Hepatocyte (in vitro differentiated cells): ENCODE data around the gene SERPINF2. TPM values are rescaled to one million over a fixed set of nuclear protein-coding genes. Genes with fewer than 3 reads are reported as not detected.
A peak's percentile ranks its signal among the peaks of the same experiment; 100 is the strongest.

Source experiments
- DNase-seq: peaks from one replicate; pipeline ENCODE4 v3.0.0-alpha.2; 2016; ENCODE audit warnings: low spot score
- H2AFZ ChIP-seq: fragments of 200-600 bp; sonication (generic); 2 replicates; pipeline ENCODE4 v1.6.0; 2016; ENCODE audit warnings: antibody characterized with exemption, mild to moderate bottlenecking
- H3K27ac ChIP-seq: fragments of 200-600 bp; sonication (generic); 2 replicates; pipeline ENCODE4 v1.5.1; 2016; ENCODE audit warnings: mild to moderate bottlenecking
- H3K27me3 ChIP-seq: fragments of 200-600 bp; sonication (generic); 2 replicates; pipeline ENCODE4 v1.6.1; 2016
- H3K36me3 ChIP-seq: fragments of 200-600 bp; sonication (generic); replicated peaks from 2 replicates; pipeline ENCODE4 v1.5.1; 2016; ENCODE audit warnings: low read depth; ENCODE audit not compliant: insufficient read depth
- H3K4me1 ChIP-seq: fragments of 200-600 bp; sonication (generic); 2 replicates; pipeline ENCODE4 v1.5.1; 2016; ENCODE audit warnings: mild to moderate bottlenecking, moderate library complexity; ENCODE audit not compliant: insufficient read depth
- H3K4me2 ChIP-seq: fragments of 200-600 bp; sonication (generic); 2 replicates; pipeline ENCODE4 v1.6.0; 2016
- H3K4me3 ChIP-seq: fragments of 200-600 bp; sonication (generic); 2 replicates; pipeline ENCODE4 v1.5.1; 2016; ENCODE audit warnings: mild to moderate bottlenecking
- H3K79me2 ChIP-seq: fragments of 200-600 bp; sonication (generic); 2 replicates; pipeline ENCODE4 v1.6.0; 2017; ENCODE audit warnings: mild to moderate bottlenecking
- H3K9me2 ChIP-seq: fragments of 200-600 bp; sonication (generic); replicated peaks from 2 replicates; pipeline ENCODE4 v1.6.0; 2017; ENCODE audit warnings: mild to moderate bottlenecking; ENCODE audit not compliant: insufficient read depth
- H3K9me3 ChIP-seq: fragments of 200-600 bp; sonication (generic); 2 replicates; pipeline ENCODE4 v1.5.1; 2016; ENCODE audit warnings: low read depth, mild to moderate bottlenecking
- H4K20me1 ChIP-seq: fragments of 200-600 bp; sonication (generic); 2 replicates; pipeline ENCODE4 v1.6.0; 2016; ENCODE audit warnings: mild to moderate bottlenecking; ENCODE audit not compliant: insufficient read depth, poor library complexity, severe bottlenecking
- CTCF ChIP-seq: fragments of 200-600 bp; sonication (generic); IDR thresholded peaks from 2 replicates; pipeline ENCODE4 v1.5.1; 2016; ENCODE audit warnings: antibody characterized with exemption, mild to moderate bottlenecking; ENCODE audit not compliant: poor library complexity
- EZH2 ChIP-seq: fragments of 200-600 bp; sonication (generic); IDR thresholded peaks from 2 replicates; pipeline ENCODE4 v1.6.1; 2016; ENCODE audit warnings: antibody characterized with exemption, mild to moderate bottlenecking, borderline replicate concordance
- EZH2phosphoT487 ChIP-seq: fragments of 200-600 bp; sonication (generic); IDR thresholded peaks from one replicate; pipeline ENCODE4 v1.6.1; 2018; ENCODE audit warnings: antibody characterized with exemption, mild to moderate bottlenecking, low read depth, moderate library complexity; ENCODE audit not compliant: unreplicated experiment, severe bottlenecking
- WGBS: methylation state at CpG from one replicate; pipeline ENCODE4 v1.1.6; 2016; ENCODE audit warnings: low lambda C conversion rate; ENCODE audit errors: missing lambda C conversion rate; 5-methylcytosine and 5-hydroxymethylcytosine counted together
- polyA plus RNA-seq: library from polyadenylated mRNA; unstranded; fragments of >200 nt; fragmentation: Nextera tagmentation; extraction: Ambion mirVana; gene quantifications from 2 replicates; pipeline ENCODE4 v1.2.1, GENCODE V29; 2016
- total RNA-seq: library from RNA; depleted of rRNA; stranded (reverse); fragments of >200 nt; gene quantifications from 2 replicates; pipeline ENCODE4 v1.2.3, GENCODE V29; 2014

The SERPINF2 gene
- total and polyA plus RNA-seq, 2 experiments from 2014 or later = 127 to 164 TPM

DNA sequence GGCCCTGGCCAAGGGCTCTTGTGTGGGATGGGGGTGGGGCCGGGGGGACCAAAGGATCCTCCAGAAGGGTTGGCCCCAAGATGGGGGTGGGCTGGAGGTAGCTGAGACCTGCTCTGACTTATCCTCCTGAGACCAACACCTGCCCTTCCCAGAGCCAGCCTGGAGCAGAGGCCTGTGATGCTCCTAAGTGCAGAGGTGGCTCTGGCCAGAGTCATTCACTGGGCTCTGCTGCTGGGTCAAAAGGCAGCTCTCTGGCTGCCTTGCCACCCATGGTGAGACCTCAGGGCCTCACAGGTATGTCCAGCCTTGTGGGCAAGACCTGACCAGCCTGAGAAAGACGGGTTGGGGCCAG, 393 bp downstream of the SERPINF2 start:
- no peak overlapping the region for H3K4me3 ChIP-seq

DNA sequence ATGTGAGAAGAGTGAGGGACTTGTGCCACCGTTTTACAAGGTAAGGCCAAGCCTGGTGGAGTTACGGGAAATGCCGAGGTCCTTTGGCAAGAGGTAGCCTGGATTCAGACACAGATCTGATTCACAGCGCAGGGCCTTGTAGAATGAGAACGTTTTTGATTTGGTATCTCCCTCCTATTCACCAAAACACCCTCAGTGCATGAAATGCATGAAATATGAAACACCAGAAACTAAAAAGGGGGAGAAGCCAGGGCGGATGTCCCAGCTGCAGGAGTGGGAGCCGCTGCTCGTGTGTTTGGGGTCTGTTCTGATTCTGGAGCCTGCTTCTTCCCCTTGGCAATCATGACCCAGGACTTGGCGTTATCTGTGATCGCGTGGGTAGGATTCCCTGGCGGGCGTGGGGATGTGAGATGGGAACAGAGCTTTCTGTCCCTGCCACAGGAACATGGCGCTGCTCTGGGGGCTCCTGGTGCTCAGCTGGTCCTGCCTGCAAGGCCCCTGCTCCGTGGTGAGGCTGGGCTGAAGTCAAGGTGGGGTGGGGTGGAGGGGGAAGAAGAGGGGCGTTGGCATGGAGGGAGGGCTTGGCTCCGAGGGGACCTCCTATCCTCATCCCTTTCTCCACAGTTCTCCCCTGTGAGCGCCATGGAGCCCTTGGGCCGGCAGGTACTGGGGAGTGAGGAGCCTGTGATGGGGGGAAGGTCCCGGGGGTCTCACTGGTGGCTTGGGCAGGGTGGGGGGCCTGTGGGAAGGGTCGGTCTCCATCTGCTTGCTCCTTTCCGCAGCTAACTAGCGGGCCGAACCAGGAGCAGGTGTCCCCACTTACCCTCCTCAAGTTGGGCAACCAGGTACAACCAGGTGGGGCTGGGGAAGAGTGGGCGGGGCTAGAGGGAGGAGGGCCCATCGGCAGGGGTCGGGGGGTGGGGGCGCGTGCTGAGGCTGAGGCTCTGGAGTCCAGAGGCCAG, 2.2 kb downstream of the SERPINF2 start:
- Histone ChIP-seq H3K79me2 (peaks cover 2% of the 10 kb centered on the region), H4K20me1 (no peaks in the 10 kb centered on the region), H2AFZ (no peak overlapping the region), H3K36me3 (no peaks in the 10 kb centered on the region), H3K4me3 (no peak overlapping the region), H3K4me1 (peaks cover 20% of the 10 kb centered on the region), H3K27me3 (no peaks in the 10 kb centered on the region), H3K9me2 (no peaks in the 10 kb centered on the region), H3K27ac (peak overlapping the region; percentile 27), H3K9me3 (no peaks in the 10 kb centered on the region), H3K4me2 (peak overlapping the region; percentile 29)
- no peak for DNase-seq
- no peak for TF ChIP-seq EZH2phosphoT487
- TF ChIP-seq CTCF = no peak
- no peak for TF ChIP-seq EZH2
- 82% methylated on average over 22 of the region's 29 CpGs for WGBS

More for the DNA sequence above, 393 bp downstream of the SERPINF2 start:
- Histone ChIP-seq H3K27ac (peak overlapping the region; percentile 57), H3K9me2 (no peaks in the 10 kb centered on the region), H3K27me3 (no peaks in the 10 kb centered on the region), H3K9me3 (no peaks in the 10 kb centered on the region), H3K36me3 (no peaks in the 10 kb centered on the region), H2AFZ (no peak overlapping the region), H3K4me2 (peak overlapping the region; percentile 61), H3K4me1 (peaks cover 20% of the 10 kb centered on the region), H3K79me2 (peaks cover 2% of the 10 kb centered on the region), H4K20me1 (no peaks in the 10 kb centered on the region)
- no peak for DNase-seq
- 73% methylated on average over 2 of the region's 2 CpGs for WGBS
- no peak for TF ChIP-seq EZH2phosphoT487

DNA sequence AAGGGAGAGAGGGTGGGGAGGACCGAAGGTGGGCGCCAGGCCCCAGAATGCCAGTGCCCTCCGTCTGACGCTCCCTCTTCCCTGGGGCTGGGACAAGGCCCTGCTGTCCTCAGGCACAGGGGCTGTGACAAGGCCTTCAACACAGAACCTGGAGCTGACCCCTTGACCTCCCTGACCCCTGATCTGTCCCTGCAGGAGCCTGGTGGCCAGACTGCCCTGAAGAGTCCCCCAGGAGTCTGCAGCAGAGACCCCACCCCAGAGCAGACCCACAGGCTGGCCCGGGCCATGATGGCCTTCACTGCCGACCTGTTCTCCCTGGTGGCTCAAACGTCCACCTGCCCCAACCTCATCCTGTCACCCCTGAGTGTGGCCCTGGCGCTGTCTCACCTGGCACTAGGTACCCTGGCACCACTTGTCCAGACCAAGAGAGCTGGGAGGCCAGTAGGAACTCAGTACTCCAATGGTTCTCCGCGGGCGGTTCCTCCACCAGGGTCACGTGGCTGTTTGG, 2.9 kb downstream of the SERPINF2 start:
- Histone ChIP-seq H3K4me3 (no peak overlapping the region), H3K27ac (no peak overlapping the region), H3K27me3 (no peaks in the 10 kb centered on the region), H4K20me1 (no peaks in the 10 kb centered on the region), H3K4me1 (peaks cover 20% of the 10 kb centered on the region), H3K36me3 (no peaks in the 10 kb centered on the region), H2AFZ (no peak overlapping the region), H3K79me2 (peaks cover 2% of the 10 kb centered on the region), H3K9me3 (no peaks in the 10 kb centered on the region), H3K9me2 (no peaks in the 10 kb centered on the region), H3K4me2 (no peak overlapping the region)
- 95% methylated on average over 11 of the region's 12 CpGs for WGBS
- TF ChIP-seq EZH2phosphoT487 (no peak), CTCF (no peak), EZH2 (no peak)
- DNase-seq = no peak

GRCh38 chr17:1746975-1747543, 4.4 kb downstream of the SERPINF2 start:
- no peaks in the 10 kb centered on the region for H3K27me3 ChIP-seq
- H3K4me1 ChIP-seq = peaks cover 19% of the 10 kb centered on the region
- H3K4me2 ChIP-seq = peak overlapping the region; percentile 29
- DNase-seq = peak; percentile 82
- no peaks in the 10 kb centered on the region for H3K9me2 ChIP-seq
- H3K79me2 ChIP-seq = peaks cover 2% of the 10 kb centered on the region
- TF ChIP-seq CTCF (no peak), EZH2 (no peak), EZH2phosphoT487 (no peak)
- no peaks in the 10 kb centered on the region for H3K36me3 ChIP-seq
- 82% methylated on average over 22 of the region's 22 CpGs for WGBS
- no peak overlapping the region for H3K4me3 ChIP-seq
- no peaks in the 10 kb centered on the region for H3K9me3 ChIP-seq
- no peaks in the 10 kb centered on the region for H4K20me1 ChIP-seq
- H3K27ac ChIP-seq = peak overlapping the region; percentile 88
- H2AFZ ChIP-seq = no peak overlapping the region
